MG63 (cell line): Measurements from ENCODE around the gene BEX3. TPM values are rescaled to one million over a fixed set of nuclear protein-coding genes. Genes with fewer than 3 reads are reported as not detected.
"Not testable (repeated sequence)": the region's sequence is repeated elsewhere in the genome, so short reads cannot be mapped to it uniquely, and the experiment has no call there.

Source experiments
- DNase-seq: peaks from one replicate; pipeline ENCODE4 v3.0.0-alpha.2; 2020
- H3K27me3 ChIP-seq: fragments of 250-450 bp; sonication (Bioruptor Pico); 2 replicates; pipeline ENCODE4 v1.5.1; 2020; ENCODE audit warnings: mild to moderate bottlenecking, moderate library complexity
- H3K36me3 ChIP-seq: fragments of 250-450 bp; sonication (Bioruptor Pico); 2 replicates; pipeline ENCODE4 v1.5.1; 2020; ENCODE audit warnings: mild to moderate bottlenecking, moderate library complexity
- H3K4me3 ChIP-seq: fragments of 250-450 bp; sonication (Bioruptor Pico); 2 replicates; pipeline ENCODE4 v1.5.1; 2020; ENCODE audit warnings: mild to moderate bottlenecking, moderate library complexity
- H3K9me3 ChIP-seq: fragments of 250-450 bp; sonication (Bioruptor Pico); 2 replicates; pipeline ENCODE4 v1.5.1; 2020; ENCODE audit warnings: mild to moderate bottlenecking, moderate library complexity
- total RNA-seq: library from RNA; depleted of rRNA; stranded (reverse); fragments of >200 nt; shearing (Covaris generic); gene quantifications from 2 replicates; pipeline ENCODE4 v1.2.3, GENCODE V29; 2014; ENCODE audit warnings: low replicate concordance; rRNA removed

The BEX3 gene
- total RNA-seq = 153 and 210 TPM in 2 replicates

GRCh38 chrX:103376118-103376978 is at the start of gene BEX3:
TSS of gene BEX3 (plus strand) at chrX:103376538. CDS start at chrX:103377522, 984 bp downstream.
- no peaks in the 10 kb centered on the region for H3K9me3 ChIP-seq
- H3K27me3 ChIP-seq = no peaks in the 10 kb centered on the region
- peak within 1 kb of the TSS; percentile 69 for H3K4me3 ChIP-seq
- DNase-seq = peak; percentile 69
- 0 out of 2 replicates have a peak, but pooled peaks cover 2% of the 10 kb centered on the region for H3K36me3 ChIP-seq

- H3K4me3 ChIP-seq = no peak within 1 kb of the TSS
- no peaks in the 10 kb centered on the region for H3K9me3 ChIP-seq
- DNase-seq = no peak
- H3K27me3 ChIP-seq = no peaks in the 10 kb centered on the region
- H3K36me3 ChIP-seq = no peaks in the 10 kb centered on the region
Measured at GRCh38 chrX:103329991-103330390, 46.3 kb upstream of the BEX3 start, which contains the start of gene TCEAL7. TSS of gene TCEAL7 (plus strand) at chrX:103330239. CDS start at chrX:103331404, 1,165 bp downstream.

- Histone ChIP-seq H3K4me3 (no peak overlapping the region), H3K27me3 (0 out of 2 replicates have a peak, but pooled peaks cover under 1% of the 10 kb centered on the region), H3K36me3 (no peaks in the 10 kb centered on the region), H3K9me3 (no peaks in the 10 kb centered on the region)
- DNase-seq = no peak
Measured at GRCh38 chrX:103330681-103331288, 45.6 kb upstream of the BEX3 start.

- Histone ChIP-seq H3K9me3 (no peaks in the 10 kb centered on the region), H3K27me3 (0 out of 2 replicates have a peak, but pooled peaks cover 3% of the 10 kb centered on the region), H3K4me3 (no peak overlapping the region), H3K36me3 (no peaks in the 10 kb centered on the region)
- no peak for DNase-seq
Measured at GRCh38 chrX:103338663-103339062, 37.7 kb upstream of the BEX3 start.

GRCh38 chrX:103343105-103343504 is 33.2 kb upstream of the BEX3 start:
- peak; percentile 13 for DNase-seq
- no peaks in the 10 kb centered on the region for H3K9me3 ChIP-seq
- H3K4me3 ChIP-seq = no peak overlapping the region
- H3K36me3 ChIP-seq = no peaks in the 10 kb centered on the region
- H3K27me3 ChIP-seq = no peaks in the 10 kb centered on the region

- Histone ChIP-seq H3K36me3 (no peaks in the 10 kb centered on the region), H3K4me3 (no peak overlapping the region)
- DNase-seq = no peak
Measured at GRCh38 chrX:103344606-103345005, 31.7 kb upstream of the BEX3 start.

GRCh38 chrX:103347682-103348397 is 28.5 kb upstream of the BEX3 start:
- H3K9me3 ChIP-seq = no peaks in the 10 kb centered on the region
- no peaks in the 10 kb centered on the region for H3K36me3 ChIP-seq
- no peak for DNase-seq
- H3K27me3 ChIP-seq = no peaks in the 10 kb centered on the region
- no peak overlapping the region for H3K4me3 ChIP-seq

More at GRCh38 chrX:103344606-103345005, 31.7 kb upstream of the BEX3 start:
- no peaks in the 10 kb centered on the region for H3K27me3 ChIP-seq
- no peaks in the 10 kb centered on the region for H3K9me3 ChIP-seq

- peak; percentile 69 for DNase-seq
- Histone ChIP-seq H3K27me3 (no peaks in the 10 kb centered on the region), H3K4me3 (peak within 1 kb of the TSS; percentile 72), H3K36me3 (peaks cover 7% of the 10 kb centered on the region), H3K9me3 (no peaks in the 10 kb centered on the region)
Measured at GRCh38 chrX:103356130-103356798, 20.1 kb upstream of the BEX3 start, which contains the start of gene TCEAL9. TSS of gene TCEAL9 (plus strand) at chrX:103356506. CDS start at chrX:103357685, 1,179 bp downstream.

- Histone ChIP-seq H3K9me3 (no peaks in the 10 kb centered on the region), H3K4me3 (peak overlapping the region; percentile 72), H3K27me3 (no peaks in the 10 kb centered on the region), H3K36me3 (peaks cover 7% of the 10 kb centered on the region)
- no peak for DNase-seq
Measured at GRCh38 chrX:103356858-103357257, 19.5 kb upstream of the BEX3 start.

- Histone ChIP-seq H3K9me3 (no peaks in the 10 kb centered on the region), H3K27me3 (no peaks in the 10 kb centered on the region), H3K4me3 (no peak overlapping the region), H3K36me3 (peaks cover 7% of the 10 kb centered on the region)
- no peak for DNase-seq
Measured at GRCh38 chrX:103357871-103358270, 18.5 kb upstream of the BEX3 start.

GRCh38 chrX:103359605-103360004 is 16.7 kb upstream of the BEX3 start:
- H3K9me3 ChIP-seq, H3K4me3 ChIP-seq: not testable (repeated sequence)

GRCh38 chrX:103360092-103360491 is 16.2 kb upstream of the BEX3 start:
- Histone ChIP-seq H3K9me3 (no peaks in the 10 kb centered on the region), H3K4me3 (no peak overlapping the region), H3K36me3 (peaks cover 7% of the 10 kb centered on the region), H3K27me3 (no peaks in the 10 kb centered on the region)
- no peak for DNase-seq

More at GRCh38 chrX:103359605-103360004, 16.7 kb upstream of the BEX3 start:
- not testable (repeated sequence) for H3K36me3 ChIP-seq, H3K27me3 ChIP-seq, DNase-seq

GRCh38 chrX:103360916-103361315 is 15.4 kb upstream of the BEX3 start:
- no peaks in the 10 kb centered on the region for H3K9me3 ChIP-seq
- no peaks in the 10 kb centered on the region for H3K27me3 ChIP-seq
- DNase-seq = no peak
- H3K4me3 ChIP-seq = no peak overlapping the region
- H3K36me3 ChIP-seq = peaks cover 7% of the 10 kb centered on the region

- DNase-seq = no peak
- H3K4me3 ChIP-seq = no peak overlapping the region
- H3K9me3 ChIP-seq = no peaks in the 10 kb centered on the region
- no peaks in the 10 kb centered on the region for H3K27me3 ChIP-seq
- H3K36me3 ChIP-seq = peaks cover 7% of the 10 kb centered on the region
Measured at GRCh38 chrX:103361798-103362197, 14.5 kb upstream of the BEX3 start.

- no peak for DNase-seq
- Histone ChIP-seq H3K36me3 (peaks cover 6% of the 10 kb centered on the region), H3K27me3 (no peaks in the 10 kb centered on the region), H3K4me3 (no peak overlapping the region), H3K9me3 (no peaks in the 10 kb centered on the region)
Measured at GRCh38 chrX:103362474-103362873, 13.9 kb upstream of the BEX3 start.

GRCh38 chrX:103363046-103363445 is 13.3 kb upstream of the BEX3 start:
- no peak for DNase-seq
- Histone ChIP-seq H3K9me3 (no peaks in the 10 kb centered on the region), H3K4me3 (no peak overlapping the region), H3K36me3 (0 out of 2 replicates have a peak, but pooled peaks cover 2% of the 10 kb centered on the region), H3K27me3 (no peaks in the 10 kb centered on the region)
